Skeletal muscle satellite cell (primary cell): ENCODE results near the gene KCNIP4.

ENCODE experiments used
- H3K27me3 ChIP-seq: 2 replicates; pipeline ENCODE4 v1.7.0; 2013; ENCODE audit warnings: low read length; ENCODE audit not compliant: control insufficient read depth, insufficient read depth
- H3K36me3 ChIP-seq: 2 replicates; pipeline ENCODE4 v1.7.0; 2013; ENCODE audit warnings: mild to moderate bottlenecking, control low read depth, low read length; ENCODE audit not compliant: insufficient read depth
- H3K4me1 ChIP-seq: 2 replicates; pipeline ENCODE4 v1.7.0; 2013; ENCODE audit warnings: low read length; ENCODE audit not compliant: control insufficient read depth, insufficient read depth
- H3K4me2 ChIP-seq: 2 replicates; pipeline ENCODE4 v1.7.0; 2013; ENCODE audit warnings: mild to moderate bottlenecking, low read length
- H3K4me3 ChIP-seq: 2 replicates; pipeline ENCODE4 v1.7.0; 2013; ENCODE audit warnings: low read length
- H3K9ac ChIP-seq: 2 replicates; pipeline ENCODE4 v1.7.0; 2013; ENCODE audit warnings: mild to moderate bottlenecking, low read depth, low read length, moderate library complexity
- H3K9me3 ChIP-seq: replicated peaks from 2 replicates; pipeline ENCODE4 v1.7.0; 2013; ENCODE audit warnings: mild to moderate bottlenecking, control low read depth, low read length

The KCNIP4 gene

DNA sequence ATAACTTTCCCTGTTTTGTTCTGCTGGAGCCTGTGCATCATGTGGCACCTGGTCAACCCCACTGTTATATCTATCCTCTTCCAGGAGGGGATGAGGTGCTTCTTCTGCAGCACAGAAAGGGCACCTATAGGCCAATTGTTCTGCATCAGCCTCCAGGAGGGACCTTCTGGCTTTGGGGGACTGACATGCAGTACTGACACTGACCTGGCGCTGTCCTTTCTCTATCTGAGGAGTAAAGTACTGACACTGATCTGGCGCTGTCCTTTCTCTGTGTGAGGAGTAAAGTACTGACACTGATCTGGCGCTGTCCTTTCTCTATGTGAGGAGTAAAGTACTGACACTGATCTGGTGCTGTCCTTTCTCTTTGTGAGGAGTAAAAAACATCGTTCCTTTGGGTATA, 749.9 kb downstream of the KCNIP4 start:
- no peaks in the 10 kb centered on the region for H3K27me3 ChIP-seq
- H3K4me3 ChIP-seq: no peak overlapping the region
- H3K9ac ChIP-seq: no peak overlapping the region
- peaks cover 2% of the 10 kb centered on the region for H3K9me3 ChIP-seq
- no peaks in the 10 kb centered on the region for H3K36me3 ChIP-seq
- H3K4me1 ChIP-seq: no peaks in the 10 kb centered on the region
- H3K4me2 ChIP-seq: no peak overlapping the region

DNA sequence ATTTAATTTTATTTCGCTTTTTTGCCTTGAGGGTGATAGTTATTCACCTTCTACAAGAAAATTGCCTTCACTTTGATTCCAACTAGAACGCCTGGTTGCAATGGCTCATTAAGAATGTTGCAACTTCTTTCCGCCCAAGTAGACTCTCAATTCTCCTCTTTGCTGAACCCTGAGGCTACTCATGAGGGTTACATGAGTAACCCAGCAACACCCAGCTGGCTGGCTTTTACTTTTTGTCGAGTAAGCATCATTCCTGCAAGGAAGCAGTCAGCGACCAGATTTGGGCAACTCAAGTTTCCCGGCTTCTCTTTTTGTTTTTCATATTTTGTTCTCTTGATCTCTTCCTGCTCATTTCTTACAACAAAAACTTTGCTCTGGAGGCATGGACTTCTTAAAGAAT, 752.9 kb downstream of the KCNIP4 start:
- Histone ChIP-seq H3K9ac (no peak overlapping the region), H3K4me2 (no peak overlapping the region), H3K4me3 (no peak overlapping the region), H3K9me3 (peaks cover 2% of the 10 kb centered on the region), H3K4me1 (no peaks in the 10 kb centered on the region), H3K36me3 (no peaks in the 10 kb centered on the region), H3K27me3 (no peaks in the 10 kb centered on the region)

DNA sequence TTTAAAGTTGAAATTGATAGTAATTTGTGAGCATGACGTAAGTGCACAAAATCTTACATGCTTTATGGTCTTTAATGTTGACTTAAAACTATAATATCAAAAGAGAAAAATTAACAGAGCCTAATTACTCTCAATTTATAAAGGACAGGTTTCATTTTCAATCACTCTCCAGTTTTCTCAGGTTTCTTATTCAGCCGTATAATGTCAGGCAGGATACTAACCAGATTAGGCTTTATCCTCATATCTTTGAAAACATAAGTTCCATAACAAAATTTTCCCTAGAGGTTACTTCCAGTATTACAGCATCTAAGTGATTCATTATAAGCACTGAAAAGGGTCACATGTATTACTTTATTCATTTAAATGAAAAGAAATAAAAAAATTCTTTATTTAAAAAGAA, 756.2 kb downstream of the KCNIP4 start:
- no peak overlapping the region for H3K9ac ChIP-seq
- no peak overlapping the region for H3K4me3 ChIP-seq
- peaks cover 2% of the 10 kb centered on the region for H3K9me3 ChIP-seq
- no peaks in the 10 kb centered on the region for H3K27me3 ChIP-seq
- no peak overlapping the region for H3K4me2 ChIP-seq
- no peaks in the 10 kb centered on the region for H3K4me1 ChIP-seq
- no peaks in the 10 kb centered on the region for H3K36me3 ChIP-seq

DNA sequence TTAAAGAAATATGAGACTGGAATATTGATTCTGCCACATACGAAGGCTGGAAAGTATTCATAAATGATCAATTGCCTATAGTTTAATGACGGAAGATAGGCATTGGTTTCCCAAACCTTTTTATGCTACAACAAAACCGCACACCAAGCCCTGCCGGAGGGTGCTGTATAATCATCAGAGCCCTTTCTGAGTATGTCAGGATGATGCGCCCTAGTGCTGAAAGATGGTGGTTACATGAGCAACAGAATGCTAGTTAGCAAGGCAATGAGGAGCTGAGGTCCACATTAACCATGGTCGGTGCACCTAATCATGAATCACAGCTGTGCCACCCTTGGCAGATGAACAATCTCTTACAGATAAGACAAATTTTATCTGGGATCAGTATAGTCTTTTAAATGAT, 757.3 kb downstream of the KCNIP4 start:
- no peak overlapping the region for H3K9ac ChIP-seq
- no peak overlapping the region for H3K4me3 ChIP-seq
- H3K27me3 ChIP-seq: no peaks in the 10 kb centered on the region
- peaks cover 2% of the 10 kb centered on the region for H3K9me3 ChIP-seq
- H3K4me1 ChIP-seq: no peaks in the 10 kb centered on the region
- no peaks in the 10 kb centered on the region for H3K36me3 ChIP-seq
- no peak overlapping the region for H3K4me2 ChIP-seq

DNA sequence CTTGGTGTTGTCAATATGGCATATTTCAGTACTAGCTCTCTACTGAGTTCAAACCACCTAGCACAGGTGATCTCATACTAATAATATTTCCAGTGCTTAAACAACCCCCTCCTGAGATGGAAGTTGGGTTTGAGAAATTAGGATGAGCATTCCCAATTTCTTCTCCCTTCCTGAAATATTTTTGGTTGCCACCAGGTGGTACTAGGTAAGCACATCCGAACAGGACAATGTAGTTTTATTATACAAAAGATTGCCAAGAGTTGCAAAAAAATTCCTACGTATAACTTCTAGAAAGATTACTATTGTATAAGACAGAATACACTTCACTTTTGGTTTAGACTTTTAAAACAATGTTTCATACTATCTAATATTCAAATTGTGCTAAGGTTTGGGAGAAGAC, 763.8 kb downstream of the KCNIP4 start:
- Histone ChIP-seq H3K36me3 (no peaks in the 10 kb centered on the region), H3K4me3 (no peak overlapping the region), H3K4me1 (peaks cover 9% of the 10 kb centered on the region)

DNA sequence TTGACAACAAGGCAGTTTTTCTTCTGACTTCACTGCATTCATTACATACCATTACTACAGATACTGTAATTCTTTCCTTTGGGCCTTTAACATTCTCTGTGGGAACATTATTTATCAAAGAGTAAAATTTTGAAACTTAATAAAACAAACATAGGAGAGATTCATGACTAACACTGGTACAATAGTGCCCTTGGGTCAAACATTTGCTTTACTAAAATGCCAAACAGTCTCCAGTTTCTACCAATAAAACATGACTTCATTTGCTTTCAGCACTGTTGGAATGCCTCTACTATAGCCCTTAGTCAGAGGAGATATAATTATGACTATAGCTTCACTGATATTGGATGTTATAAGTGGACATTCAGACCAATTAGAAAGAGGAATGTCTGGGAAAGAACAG, 766.9 kb downstream of the KCNIP4 start:
- H3K9ac ChIP-seq: no peak overlapping the region
- no peak overlapping the region for H3K4me2 ChIP-seq
- peaks cover 9% of the 10 kb centered on the region for H3K4me1 ChIP-seq
- H3K9me3 ChIP-seq: no peaks in the 10 kb centered on the region
- H3K36me3 ChIP-seq: no peaks in the 10 kb centered on the region
- no peak overlapping the region for H3K4me3 ChIP-seq
- no peaks in the 10 kb centered on the region for H3K27me3 ChIP-seq

More for the DNA sequence above, 763.8 kb downstream of the KCNIP4 start:
- H3K9ac ChIP-seq: no peak overlapping the region
- no peak overlapping the region for H3K4me2 ChIP-seq
- no peaks in the 10 kb centered on the region for H3K27me3 ChIP-seq
- no peaks in the 10 kb centered on the region for H3K9me3 ChIP-seq

DNA sequence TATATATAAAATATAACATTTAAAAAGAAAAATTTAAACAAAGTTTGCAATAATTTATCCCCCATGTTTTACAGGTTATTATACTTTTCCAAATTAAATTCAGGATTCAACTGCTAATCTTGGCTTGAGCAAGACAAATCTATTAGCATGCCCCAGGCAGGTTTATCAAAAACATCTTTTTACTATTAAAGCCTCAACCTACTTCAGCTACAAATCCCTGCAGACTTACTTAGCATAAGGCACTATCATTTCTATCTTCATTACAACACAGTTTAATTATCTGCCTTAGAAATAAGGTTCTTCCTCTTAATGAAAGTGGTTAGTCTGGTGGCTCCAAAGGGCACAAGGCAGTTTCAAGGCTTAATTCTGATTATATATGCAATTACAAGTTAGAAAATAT, 770.7 kb downstream of the KCNIP4 start:
- Histone ChIP-seq H3K4me1 (peaks cover 9% of the 10 kb centered on the region), H3K9ac (no peak overlapping the region), H3K36me3 (no peaks in the 10 kb centered on the region), H3K9me3 (no peaks in the 10 kb centered on the region), H3K4me3 (no peak overlapping the region), H3K27me3 (no peaks in the 10 kb centered on the region), H3K4me2 (no peak overlapping the region)

DNA sequence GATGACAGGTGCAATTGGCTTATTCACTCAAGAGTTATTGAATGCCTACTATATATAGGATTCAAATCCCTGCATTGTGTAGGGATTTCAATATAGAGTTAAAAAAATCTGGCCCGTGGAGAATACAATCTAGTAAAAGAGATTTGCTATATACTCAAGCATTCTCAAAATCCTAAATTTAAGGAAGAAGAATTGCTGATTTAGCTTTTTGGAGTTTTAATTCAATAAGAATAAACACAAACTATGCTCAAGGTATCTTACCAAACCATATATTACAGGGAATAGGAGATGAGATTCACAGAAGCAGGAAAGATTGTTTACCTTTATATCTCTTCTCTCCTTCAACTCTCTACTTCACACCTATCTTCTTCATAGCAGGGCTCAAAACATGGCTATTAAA, 771.5 kb downstream of the KCNIP4 start:
- H3K4me1 ChIP-seq: peaks cover 8% of the 10 kb centered on the region
- no peak overlapping the region for H3K9ac ChIP-seq
- H3K36me3 ChIP-seq: no peaks in the 10 kb centered on the region
- no peaks in the 10 kb centered on the region for H3K27me3 ChIP-seq
- H3K4me3 ChIP-seq: no peak overlapping the region
- no peak overlapping the region for H3K4me2 ChIP-seq
- H3K9me3 ChIP-seq: no peaks in the 10 kb centered on the region

DNA sequence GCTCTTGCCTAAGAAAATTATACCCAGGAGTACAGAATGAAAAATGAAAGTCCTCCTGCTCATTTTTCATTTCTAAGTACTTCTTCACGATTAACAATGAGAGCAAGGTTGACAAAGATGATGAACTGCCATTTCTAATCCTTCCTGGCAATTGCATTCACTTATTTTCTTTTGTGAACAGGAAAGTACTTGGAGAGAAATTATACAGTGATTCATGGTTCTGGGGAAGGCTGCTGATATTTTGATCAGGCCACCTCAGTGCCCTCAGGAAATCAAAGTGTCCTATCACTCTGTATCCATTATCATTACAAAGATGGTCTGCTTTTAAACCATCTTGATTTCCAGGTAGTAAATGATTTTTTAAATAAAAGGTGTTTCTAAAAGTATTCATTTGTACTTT, 780.9 kb downstream of the KCNIP4 start:
- Histone ChIP-seq H3K36me3 (no peaks in the 10 kb centered on the region), H3K4me1 (no peaks in the 10 kb centered on the region), H3K4me2 (no peak overlapping the region), H3K9ac (no peak overlapping the region), H3K9me3 (no peaks in the 10 kb centered on the region), H3K27me3 (no peaks in the 10 kb centered on the region), H3K4me3 (no peak overlapping the region)

DNA sequence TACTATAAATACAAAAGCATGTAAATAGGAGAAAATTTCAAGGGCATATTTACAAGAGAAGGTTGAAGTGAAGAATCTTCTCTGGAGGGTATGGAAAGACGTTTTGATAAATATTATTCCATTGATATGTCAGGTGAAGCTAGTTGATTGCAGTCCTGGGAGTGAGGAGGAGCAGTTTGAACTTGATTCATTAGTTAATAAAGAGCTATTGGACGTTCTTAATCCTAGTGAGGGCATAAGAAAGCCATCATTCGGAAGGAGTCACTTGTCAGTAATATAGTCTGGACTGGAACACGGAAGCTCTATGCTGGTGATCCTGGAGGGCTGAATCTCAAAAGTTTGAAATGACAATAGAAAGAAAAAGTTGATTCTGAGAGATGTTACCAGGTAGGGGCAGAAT, 793.2 kb downstream of the KCNIP4 start:
- H3K4me3 ChIP-seq: no peak overlapping the region
- H3K9ac ChIP-seq: no peak overlapping the region
- H3K36me3 ChIP-seq: no peaks in the 10 kb centered on the region
- no peaks in the 10 kb centered on the region for H3K27me3 ChIP-seq
- H3K4me2 ChIP-seq: no peak overlapping the region
- no peaks in the 10 kb centered on the region for H3K9me3 ChIP-seq
- H3K4me1 ChIP-seq: no peaks in the 10 kb centered on the region

DNA sequence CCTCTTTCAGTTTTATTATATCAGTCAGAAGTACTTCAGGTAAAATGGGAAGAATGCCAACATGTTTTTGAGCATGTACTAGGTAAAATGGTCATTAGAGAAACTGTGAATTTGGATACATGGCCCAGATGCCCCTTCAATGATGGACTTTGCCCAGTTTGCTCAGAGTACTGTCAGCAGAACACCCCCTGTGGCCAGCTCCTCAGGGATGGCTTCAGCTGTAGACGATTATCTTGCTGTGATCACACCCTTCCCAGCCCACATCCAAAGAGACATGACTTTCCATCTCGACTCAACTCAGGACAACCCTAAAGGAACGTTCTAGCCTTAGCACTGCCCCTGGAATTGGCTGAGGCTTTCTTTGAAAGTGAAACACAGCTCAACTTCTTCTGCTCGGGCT, 809.2 kb downstream of the KCNIP4 start:
- Histone ChIP-seq H3K4me2 (no peak overlapping the region), H3K9ac (no peak overlapping the region), H3K27me3 (no peaks in the 10 kb centered on the region), H3K4me1 (no peaks in the 10 kb centered on the region), H3K36me3 (no peaks in the 10 kb centered on the region), H3K9me3 (no peaks in the 10 kb centered on the region), H3K4me3 (no peak overlapping the region)

DNA sequence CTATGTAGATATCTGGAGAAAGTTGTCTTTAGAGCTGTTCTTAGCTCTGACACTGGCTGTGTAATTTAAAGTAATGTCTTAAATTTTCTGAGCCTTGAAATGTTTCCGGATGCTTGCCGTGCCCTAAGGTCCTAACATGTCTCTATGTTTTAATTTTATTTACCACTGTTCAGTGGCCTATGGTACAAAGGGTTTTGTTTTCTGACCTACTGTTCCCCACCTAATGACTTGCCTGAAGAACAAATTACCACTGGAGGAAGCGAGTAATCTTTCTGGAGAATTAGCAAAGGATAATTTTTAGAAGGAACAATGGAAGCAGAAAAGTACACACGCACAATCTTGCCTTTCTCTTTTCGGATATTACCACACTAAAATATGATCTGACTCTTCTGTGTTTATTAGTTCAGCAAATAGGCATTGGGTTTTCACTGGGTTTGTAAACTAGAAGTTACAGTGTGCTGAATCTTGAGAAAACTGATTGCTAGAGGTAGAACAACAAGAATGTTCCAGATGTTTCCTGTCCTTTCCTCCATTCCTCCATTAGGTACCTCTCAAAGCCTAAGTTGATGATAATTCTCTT, 812.4 kb downstream of the KCNIP4 start:
- H3K9me3 ChIP-seq: no peaks in the 10 kb centered on the region
- H3K9ac ChIP-seq: no peak overlapping the region
- H3K4me2 ChIP-seq: no peak overlapping the region
- H3K4me1 ChIP-seq: no peaks in the 10 kb centered on the region
- H3K36me3 ChIP-seq: no peaks in the 10 kb centered on the region
- H3K27me3 ChIP-seq: no peaks in the 10 kb centered on the region
- no peak overlapping the region for H3K4me3 ChIP-seq
